GM19468 (cell line): ENCODE results near the gene SEMA5A.

Experiments used
- ATAC-seq: cut with Tn5 transposase; IDR thresholded peaks from one replicate; pipeline ENCODE4 v1.9.1; 2021; ENCODE audit warnings: mild to moderate bottlenecking, moderate library complexity, moderate number of reproducible peaks; ENCODE audit not compliant: unreplicated experiment; ENCODE audit errors: extremely low read depth

SEMA5A gene

GRCh38 chr5:9551567-9552537 lies 6.0 kb upstream of the SEMA5A start:
- ATAC-seq = no peak

GRCh38 chr5:9549941-9550340 lies 4.1 kb upstream of the SEMA5A start:
- ATAC-seq = no peak

- ATAC-seq = no peak
Measured at GRCh38 chr5:9547122-9547947, 1.5 kb upstream of the SEMA5A start.

GRCh38 chr5:9545136-9545991 lies 511 bp downstream of the SEMA5A start:
- ATAC-seq = no peak

GRCh38 chr5:9544502-9545135 lies 1.3 kb downstream of the SEMA5A start:
- ATAC-seq = no peak

GRCh38 chr5:9544056-9544455 lies 1.8 kb downstream of the SEMA5A start:
- ATAC-seq = no peak

- no peak for ATAC-seq
Measured at GRCh38 chr5:9543311-9543920, 2.5 kb downstream of the SEMA5A start.

GRCh38 chr5:9540791-9541190 lies 5.1 kb downstream of the SEMA5A start:
- ATAC-seq = no peak

GRCh38 chr5:9538504-9538903 lies 7.4 kb downstream of the SEMA5A start:
- ATAC-seq = no peak

GRCh38 chr5:9537223-9538141 lies 8.4 kb downstream of the SEMA5A start:
- ATAC-seq = no peak

GRCh38 chr5:9536717-9537116 lies 9.2 kb downstream of the SEMA5A start:
- ATAC-seq = no peak

GRCh38 chr5:9534881-9535517 lies 10.9 kb downstream of the SEMA5A start:
- no peak for ATAC-seq

GRCh38 chr5:9533562-9534364 lies 12.1 kb downstream of the SEMA5A start:
- no peak for ATAC-seq

- ATAC-seq = no peak
Measured at GRCh38 chr5:9533096-9533495, 12.8 kb downstream of the SEMA5A start.

- ATAC-seq = no peak
Measured at GRCh38 chr5:9529513-9529912, 16.4 kb downstream of the SEMA5A start.

- no peak for ATAC-seq
Measured at GRCh38 chr5:9529041-9529480, 16.8 kb downstream of the SEMA5A start.

- no peak for ATAC-seq
Measured at GRCh38 chr5:9524941-9525340, 20.9 kb downstream of the SEMA5A start.
